GM18951 (cell line): Measurements from ENCODE around the gene OPN3.

Source experiments
- POLR2A ChIP-seq: IDR thresholded peaks from 4 replicates; pipeline ENCODE4 v1.6.1; 2011; ENCODE audit warnings: mild to moderate bottlenecking; ENCODE audit not compliant: insufficient read length, insufficient read depth; ENCODE audit errors: extremely low read depth
- in situ Hi-C: fragments of 300-500 bp; cut with MboI; formaldehyde crosslinking; loops from one replicate; pipeline ENCODE4 v1.12.0; 2022; ENCODE audit warnings: low sequenced_read_pairs, mixed read lengths, inconsistent platforms; ENCODE audit not compliant: unreplicated experiment

The OPN3 gene

DNA sequence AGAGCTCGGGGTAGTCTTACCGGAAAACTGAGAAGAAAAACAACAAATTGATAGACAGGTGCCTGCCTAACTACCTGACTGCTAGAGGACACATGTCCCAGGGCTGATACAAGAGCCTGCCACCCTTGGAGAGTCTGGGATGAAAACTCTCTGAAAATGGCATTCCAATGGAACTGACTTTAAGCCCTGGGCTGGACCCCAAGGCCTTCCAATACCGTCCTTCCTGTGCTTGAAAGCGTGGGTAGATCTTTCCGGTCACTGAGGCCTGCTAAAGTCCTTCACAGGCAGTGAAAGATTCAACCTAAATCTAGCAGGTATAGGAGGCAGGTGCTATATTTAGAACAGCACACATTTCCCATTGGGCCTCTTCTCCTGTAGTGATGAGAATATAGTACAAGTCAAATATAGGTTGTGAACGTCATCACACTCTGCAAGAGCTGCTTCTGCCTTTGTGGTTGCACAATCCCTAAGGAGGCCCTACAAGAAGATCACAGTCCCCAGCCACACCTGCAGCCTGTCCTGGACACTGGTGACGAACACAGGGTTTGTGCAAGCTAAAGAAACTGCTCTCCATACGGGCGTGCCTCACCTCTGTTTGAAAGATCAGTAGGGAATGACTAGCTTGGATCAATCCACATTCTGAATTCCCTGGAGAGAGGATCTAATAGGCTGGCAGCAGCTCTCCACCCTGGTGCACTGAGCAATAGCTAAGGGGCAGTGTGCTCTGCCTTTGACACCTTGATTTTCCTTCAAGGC is 876 bp upstream of the OPN3 start:
- TF ChIP-seq POLR2A: no peak
- in situ Hi-C loops: no loop called here

DNA sequence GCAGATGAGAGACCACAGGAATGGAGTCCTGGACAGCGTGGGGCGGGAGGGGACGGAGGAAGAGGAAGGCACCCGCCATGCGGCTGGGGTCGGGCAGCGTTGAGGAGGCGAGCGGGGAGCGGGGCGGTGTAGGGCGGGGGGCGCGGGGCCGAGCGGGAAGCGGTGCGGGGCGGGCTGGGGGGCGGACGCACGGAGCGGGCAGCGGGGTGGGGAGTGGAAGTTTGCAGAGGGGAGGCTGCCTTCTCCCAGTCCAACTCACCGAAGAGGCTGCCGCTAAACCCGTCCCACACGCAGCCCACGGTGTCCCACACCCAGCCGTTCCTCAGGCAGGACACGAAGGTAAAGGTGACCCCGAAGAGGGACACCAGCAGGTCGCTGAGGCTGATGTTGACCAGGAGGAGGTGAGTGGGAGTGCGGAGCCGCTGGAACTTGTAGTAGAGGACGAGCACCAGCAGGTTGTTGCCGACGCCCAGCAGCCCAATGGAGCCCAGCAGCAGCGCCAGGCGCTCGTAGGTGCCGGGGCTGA is 483 bp downstream of the OPN3 start:
- in situ Hi-C loops: no loop called here
- no peak for TF ChIP-seq POLR2A

DNA sequence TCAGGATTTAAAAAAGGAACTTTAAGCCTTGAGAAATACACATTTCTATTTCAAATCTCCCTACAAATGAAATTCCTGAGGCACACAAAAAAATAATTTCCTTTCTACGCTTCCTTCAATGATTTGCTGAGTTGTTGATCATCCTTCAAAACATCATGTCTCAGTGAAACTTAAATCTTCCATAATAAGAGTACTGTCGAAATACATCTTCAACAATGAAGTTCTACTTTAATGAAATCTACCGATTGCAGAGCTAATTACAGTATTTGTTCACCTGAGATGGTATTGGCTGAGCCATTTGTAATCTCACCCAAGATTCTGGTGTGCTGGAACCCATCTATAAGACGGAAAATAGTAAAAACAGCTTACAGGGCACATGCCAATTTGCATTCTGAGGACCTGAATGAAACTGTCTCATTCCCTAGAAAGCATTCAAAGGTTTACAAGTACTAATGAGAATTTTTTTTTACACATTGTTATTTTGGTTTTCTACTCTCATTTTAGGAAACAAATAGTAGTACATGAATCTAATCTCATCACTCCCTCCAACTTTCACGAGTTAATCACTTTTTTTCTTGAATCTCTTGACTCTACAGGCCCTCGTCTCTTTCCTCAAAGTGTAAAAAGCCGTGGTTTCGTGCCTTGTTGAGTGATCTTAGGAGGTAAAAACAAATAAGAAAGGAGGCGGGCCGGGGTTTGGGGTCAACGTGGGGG is 1.1 kb downstream of the OPN3 start:
- TF ChIP-seq POLR2A: no peak
- in situ Hi-C loops: no loop called here

DNA sequence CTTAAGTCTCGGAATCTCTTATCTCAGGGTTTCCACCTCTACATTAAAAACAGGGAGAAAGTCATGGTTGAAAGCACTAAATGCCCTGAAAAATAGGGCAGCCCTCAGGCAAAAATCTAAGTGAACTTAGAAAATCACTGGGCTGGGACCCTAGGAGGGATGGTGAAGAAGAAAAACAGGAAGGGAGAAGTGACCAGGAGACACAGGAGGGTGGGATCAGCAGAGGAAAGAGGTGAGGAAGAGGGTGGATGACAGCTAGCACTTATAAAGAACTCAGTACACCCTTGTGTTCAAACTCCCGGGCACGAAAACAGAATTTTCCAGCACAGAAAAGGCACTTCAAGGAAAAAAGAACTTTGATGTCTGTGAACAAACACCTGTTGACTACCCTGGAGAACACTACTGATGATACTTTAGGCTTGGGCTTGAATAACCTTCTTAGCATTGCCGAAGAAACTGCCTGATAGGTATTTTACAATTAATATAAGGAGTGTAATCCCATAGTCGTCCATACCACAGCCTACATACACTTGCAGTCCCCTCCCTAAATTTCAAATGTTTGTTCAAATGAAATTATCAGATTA is 2.0 kb downstream of the OPN3 start:
- in situ Hi-C loops: no loop called here
- no peak for TF ChIP-seq POLR2A

DNA sequence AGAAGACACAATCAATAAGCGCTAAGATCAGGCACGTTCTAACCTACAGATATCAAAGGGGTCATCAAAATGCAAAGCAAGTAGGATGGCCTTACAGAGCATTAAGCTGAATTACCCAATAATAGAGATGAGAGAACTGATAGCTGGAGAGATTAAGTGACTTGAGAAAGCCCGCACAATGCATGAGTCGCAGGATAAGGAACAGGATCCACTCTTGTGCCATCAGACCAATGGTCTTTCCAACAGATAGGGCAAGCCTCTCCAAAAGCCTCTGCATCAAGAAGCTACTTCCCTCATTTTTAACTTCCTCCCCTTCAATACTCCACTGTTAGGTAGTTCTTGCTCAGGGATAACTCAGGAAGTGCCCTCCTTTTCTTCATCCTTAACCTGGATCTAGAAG is 2.6 kb downstream of the OPN3 start:
- no peak for TF ChIP-seq POLR2A
- in situ Hi-C loops: no loop called here

DNA sequence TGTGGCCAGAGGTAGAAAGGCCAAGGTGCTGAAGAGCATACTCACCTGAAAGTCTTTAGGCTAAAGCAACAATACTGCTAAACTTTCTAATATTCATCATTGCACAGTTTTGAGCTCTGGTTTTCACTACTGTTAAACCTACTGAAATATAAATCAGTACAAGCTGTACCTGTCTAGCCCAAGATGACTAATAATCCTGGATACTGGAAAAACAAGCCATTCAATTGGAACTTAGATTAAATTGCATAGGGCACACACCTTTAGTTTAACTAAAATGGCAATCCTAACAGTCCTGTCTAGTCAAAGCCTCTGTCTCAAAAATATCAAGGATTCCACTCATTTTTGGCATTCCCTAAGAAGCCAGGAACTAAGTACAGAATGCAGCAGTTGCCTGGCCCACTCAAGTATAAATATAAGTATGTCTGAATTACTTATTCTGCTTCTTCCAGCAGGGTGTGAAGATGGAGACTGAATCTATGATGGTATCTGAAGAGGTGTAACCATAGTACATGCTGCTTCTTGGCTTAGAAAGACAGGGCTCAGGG is 3.1 kb downstream of the OPN3 start:
- in situ Hi-C loops: no loop called here
- no peak for TF ChIP-seq POLR2A

DNA sequence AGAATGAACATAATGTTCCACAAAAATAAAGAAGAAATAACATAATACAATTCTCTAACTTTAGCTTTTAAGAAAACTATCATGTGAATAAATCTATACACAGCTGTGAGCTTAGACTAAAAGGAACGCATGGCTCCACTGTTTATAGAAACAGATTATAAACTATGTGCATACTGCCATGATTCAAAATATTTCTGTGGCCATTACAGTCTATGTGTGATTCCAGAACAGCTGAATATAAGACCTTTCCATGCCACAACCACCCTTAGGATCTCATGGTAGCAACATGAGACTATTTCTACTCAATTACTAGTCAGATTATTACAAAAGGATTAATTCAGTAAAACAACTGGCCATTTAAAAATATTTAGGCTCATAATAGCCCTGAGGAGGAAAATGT is 3.9 kb downstream of the OPN3 start:
- in situ Hi-C loops: no loop called here
- TF ChIP-seq POLR2A: no peak

DNA sequence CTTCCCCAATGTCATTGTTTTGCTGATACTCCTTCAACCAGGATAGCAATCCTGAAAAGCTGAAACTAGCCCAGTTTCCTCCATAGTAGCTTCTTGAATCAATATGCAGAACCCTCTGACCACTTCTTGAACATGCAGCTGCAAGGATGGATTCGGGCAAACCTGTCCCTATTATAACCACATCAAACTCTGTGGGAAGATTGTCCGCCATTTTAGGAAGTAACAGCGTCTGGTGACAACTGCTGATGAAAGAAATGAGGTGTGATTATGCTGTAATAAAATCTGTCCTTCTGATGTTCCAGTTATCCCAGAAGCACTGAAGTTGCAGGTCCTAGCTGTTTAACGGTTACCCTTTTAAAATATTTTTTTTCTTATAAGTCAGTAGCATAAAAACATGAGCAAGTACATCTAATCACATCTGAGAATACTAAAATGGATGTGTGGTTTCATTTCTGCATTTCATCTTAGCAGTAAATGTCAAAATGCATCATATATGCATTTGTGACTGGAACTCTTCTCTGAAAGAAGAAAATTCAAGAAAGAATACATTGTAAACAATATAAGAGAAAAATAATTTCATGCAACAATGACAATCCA is 4.5 kb downstream of the OPN3 start:
- in situ Hi-C loops: no loop called here
- no peak for TF ChIP-seq POLR2A

DNA sequence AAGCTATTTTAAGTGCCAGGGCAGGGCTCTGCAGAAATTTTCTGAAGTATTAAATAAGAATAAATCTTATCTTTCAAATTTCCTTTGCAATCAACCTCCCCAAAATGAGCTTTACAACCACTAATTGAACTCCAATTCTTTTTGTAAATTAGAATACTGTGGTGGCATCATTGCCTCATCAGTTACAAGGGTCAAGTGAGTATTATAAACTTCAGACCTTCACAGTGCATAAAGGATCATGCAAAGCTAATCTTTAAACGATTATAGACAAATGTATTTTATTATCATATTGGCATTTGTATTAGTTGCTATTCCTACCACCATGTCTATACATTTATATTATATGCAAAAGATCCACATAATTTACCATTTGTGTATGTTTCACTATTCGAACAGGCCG is 7.2 kb downstream of the OPN3 start:
- in situ Hi-C loops: no loop called here
- no peak for TF ChIP-seq POLR2A

DNA sequence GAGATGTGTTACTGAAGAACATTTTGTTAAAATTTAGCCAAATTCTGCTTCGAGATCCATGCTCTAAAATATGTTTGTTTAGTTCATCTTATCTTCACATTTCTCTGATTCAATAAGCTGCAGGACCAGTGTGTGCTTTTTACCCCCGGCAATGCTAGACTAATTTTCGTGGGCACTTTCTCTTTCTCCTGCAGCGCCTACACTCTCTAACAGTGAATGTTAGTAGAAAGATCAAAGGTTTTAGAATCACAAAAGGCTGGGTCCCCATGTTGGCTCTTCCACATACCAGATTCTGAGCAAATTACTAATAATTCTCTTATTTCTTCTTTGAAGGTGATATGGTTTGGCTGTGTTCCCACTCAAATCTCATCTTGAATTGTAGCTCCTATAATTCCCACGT is 8.5 kb downstream of the OPN3 start:
- no peak for TF ChIP-seq POLR2A
- in situ Hi-C loops: no loop called here

DNA sequence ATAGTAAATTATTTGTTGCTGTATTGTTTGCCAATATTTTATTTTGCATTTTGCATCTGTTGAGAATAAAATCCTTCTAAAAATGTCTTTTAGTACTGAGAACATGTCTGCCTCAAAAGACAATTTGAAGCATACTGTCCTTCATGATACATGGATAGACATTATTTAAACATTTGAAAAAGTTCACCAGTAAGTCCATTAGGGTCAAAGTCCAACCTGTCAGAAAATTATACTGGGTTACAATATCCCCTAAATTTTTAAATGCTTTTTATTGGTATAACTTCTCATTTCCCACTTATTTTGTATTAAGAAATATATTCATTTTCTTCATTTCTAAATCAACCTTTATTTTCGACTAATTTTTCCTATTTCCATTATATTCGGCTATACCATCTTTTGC is 9.3 kb downstream of the OPN3 start:
- in situ Hi-C loops: no loop called here
- no peak for TF ChIP-seq POLR2A

DNA sequence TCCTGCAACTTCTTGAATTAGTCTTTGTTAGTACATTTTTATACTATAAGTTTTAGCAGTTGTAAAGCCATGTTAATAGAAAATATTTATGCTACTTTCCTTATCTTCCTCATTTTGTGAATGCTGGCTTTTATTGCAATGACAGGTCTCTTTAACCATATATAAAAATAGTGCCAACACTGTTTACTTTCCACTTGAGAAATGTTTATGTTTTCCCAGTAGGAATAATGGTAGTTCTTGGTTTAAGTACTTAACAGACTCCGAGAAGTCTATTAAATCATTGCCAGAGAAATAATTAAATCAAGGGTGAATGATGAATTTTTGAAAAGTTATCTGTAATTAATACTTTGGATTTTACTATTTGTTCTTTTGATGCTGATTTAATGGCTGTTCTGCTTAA is 9.7 kb downstream of the OPN3 start:
- in situ Hi-C loops: no loop called here
- TF ChIP-seq POLR2A: no peak

DNA sequence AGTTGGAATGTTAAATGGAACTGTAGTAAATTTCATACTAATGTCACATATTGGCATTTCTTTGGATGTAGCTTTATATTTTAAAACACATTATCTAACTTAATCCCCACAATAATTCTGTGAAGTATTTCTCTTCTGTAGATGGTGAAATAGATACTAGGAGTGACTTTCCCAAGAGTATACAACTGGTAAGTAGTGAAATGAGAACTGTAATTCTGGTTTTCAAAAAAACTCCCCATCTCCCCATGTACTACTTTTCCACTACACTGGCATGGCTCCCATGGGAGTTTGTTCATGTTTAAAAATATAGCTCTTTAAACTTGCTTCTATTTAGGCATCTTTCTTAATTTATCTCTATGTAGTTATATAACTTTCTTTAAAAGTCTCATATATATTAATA is 10.2 kb downstream of the OPN3 start:
- in situ Hi-C loops: no loop called here
- TF ChIP-seq POLR2A: no peak
